ENCODE measurements around the gene MGAT5B.

The MGAT5B gene

GRCh38 chr17:76905036-76905435, 36.8 kb downstream of the MGAT5B start:
- no peak for DNase-seq (ENCODE audit: low read depth in 3 of 3)

GRCh38 chr17:76905836-76906235, 37.6 kb downstream of the MGAT5B start:
- no peak for DNase-seq (ENCODE audit: low read depth in 3 of 3)

GRCh38 chr17:76906463-76906862, 38.3 kb downstream of the MGAT5B start:
- DNase-seq (ENCODE audit: low read depth in 3 of 3), result no peak

- no peak for DNase-seq (ENCODE audit: low read depth in 3 of 3)
These were observed 39.1 kb downstream of the MGAT5B start for GRCh38 chr17:76907352-76907751.

GRCh38 chr17:76909971-76910760, 42.0 kb downstream of the MGAT5B start:
- peak in 1 of 3 donors; percentile 20 for DNase-seq (ENCODE audit: low read depth in 3 of 3)

- DNase-seq (ENCODE audit: low read depth in 3 of 3), result no peak
These were observed 43.3 kb downstream of the MGAT5B start for GRCh38 chr17:76911299-76912017.

GRCh38 chr17:76912421-76913164, 44.4 kb downstream of the MGAT5B start:
- no peak for DNase-seq (ENCODE audit: low read depth in 3 of 3)

GRCh38 chr17:76914937-76915336, 46.7 kb downstream of the MGAT5B start:
- no peak for DNase-seq (ENCODE audit: low read depth in 3 of 3)

- no peak for DNase-seq (ENCODE audit: low read depth in 3 of 3)
These were observed 47.8 kb downstream of the MGAT5B start for GRCh38 chr17:76915840-76916510.

- DNase-seq (ENCODE audit: low read depth in 3 of 3), result no peak
These were observed 49.6 kb downstream of the MGAT5B start for GRCh38 chr17:76917829-76918228.

GRCh38 chr17:76918811-76919210, 50.6 kb downstream of the MGAT5B start:
- DNase-seq (ENCODE audit: low read depth in 3 of 3), result no peak

- DNase-seq (ENCODE audit: low read depth in 3 of 3), result no peak
These were observed 52.3 kb downstream of the MGAT5B start for GRCh38 chr17:76920364-76921139.

GRCh38 chr17:76921340-76922036, 53.3 kb downstream of the MGAT5B start:
- no peak for DNase-seq (ENCODE audit: low read depth in 3 of 3)

- no peak for DNase-seq (ENCODE audit: low read depth in 3 of 3)
These were observed 53.9 kb downstream of the MGAT5B start for GRCh38 chr17:76922084-76922483.

- DNase-seq (ENCODE audit: low read depth in 3 of 3), result no peak
These were observed 54.8 kb downstream of the MGAT5B start for GRCh38 chr17:76922967-76923366.

GRCh38 chr17:76923491-76923890, 55.3 kb downstream of the MGAT5B start:
- DNase-seq (ENCODE audit: low read depth in 3 of 3), result no peak

- no peak for DNase-seq (ENCODE audit: low read depth in 3 of 3)
These were observed 56.4 kb downstream of the MGAT5B start for GRCh38 chr17:76924345-76925342.

- DNase-seq (ENCODE audit: low read depth in 3 of 3), result no peak
These were observed 57.3 kb downstream of the MGAT5B start for GRCh38 chr17:76925441-76925891.

GRCh38 chr17:76926237-76926866, 58.1 kb downstream of the MGAT5B start:
- no peak for DNase-seq (ENCODE audit: low read depth in 3 of 3)

All from stimulated activated CD4-positive, alpha-beta T cell treated with anti-CD3 and anti-CD28 coated beads, TNF-alpha, amount 100 ng/mL, for 48 hours (primary cell).